Progenitor cell of endocrine pancreas (in vitro differentiated cells): Measurements from ENCODE around the gene ESR2. TPM values are rescaled to one million over a fixed set of nuclear protein-coding genes. Genes with fewer than 3 reads are reported as not detected.
A peak's percentile ranks its signal among the peaks of the same experiment; 100 is the strongest.

ENCODE experiments used
- DNase-seq: peaks from one replicate; pipeline ENCODE4 v3.0.0; 2021; ENCODE audit warnings: low spot score; ENCODE audit not compliant: unreplicated experiment
- H3K27ac Mint-ChIP-seq: 2 replicates; pipeline ENCODE4 v1.8.0; 2021; ENCODE audit warnings: mild to moderate bottlenecking, moderate library complexity, mixed read lengths
- H3K27me3 Mint-ChIP-seq: 2 replicates; pipeline ENCODE4 v1.8.0; 2021; ENCODE audit warnings: mixed read lengths
- H3K36me3 Mint-ChIP-seq: 2 replicates; pipeline ENCODE4 v1.8.0; 2022; ENCODE audit warnings: mixed read lengths; ENCODE audit not compliant: insufficient read depth
- H3K4me1 Mint-ChIP-seq: 2 replicates; pipeline ENCODE4 v1.8.0; 2021; ENCODE audit warnings: low read depth, mixed read lengths
- H3K4me3 Mint-ChIP-seq: 2 replicates; pipeline ENCODE4 v1.8.0; 2021; ENCODE audit warnings: low read depth, mild to moderate bottlenecking, moderate library complexity, mixed read lengths
- H3K9me3 Mint-ChIP-seq: 2 replicates; pipeline ENCODE4 v1.8.0; 2021; ENCODE audit warnings: low read depth, mixed read lengths
- total RNA-seq: library from RNA; stranded (reverse); gene quantifications from 2 replicates; pipeline ENCODE4 v1.2.1, GENCODE V29; 2021
- TF ChIP-seq, protein P1 (sequence below): fragments of 200-600 bp; sonication (generic); IDR thresholded peaks from one replicate; pipeline ENCODE4 v1.5.0; 2021; ENCODE audit warnings: antibody characterized with exemption, mild to moderate bottlenecking; ENCODE audit not compliant: unreplicated experiment

ESR2 gene
- total RNA-seq, 1 donor from 2014 or later: 0.29 TPM

DNA sequence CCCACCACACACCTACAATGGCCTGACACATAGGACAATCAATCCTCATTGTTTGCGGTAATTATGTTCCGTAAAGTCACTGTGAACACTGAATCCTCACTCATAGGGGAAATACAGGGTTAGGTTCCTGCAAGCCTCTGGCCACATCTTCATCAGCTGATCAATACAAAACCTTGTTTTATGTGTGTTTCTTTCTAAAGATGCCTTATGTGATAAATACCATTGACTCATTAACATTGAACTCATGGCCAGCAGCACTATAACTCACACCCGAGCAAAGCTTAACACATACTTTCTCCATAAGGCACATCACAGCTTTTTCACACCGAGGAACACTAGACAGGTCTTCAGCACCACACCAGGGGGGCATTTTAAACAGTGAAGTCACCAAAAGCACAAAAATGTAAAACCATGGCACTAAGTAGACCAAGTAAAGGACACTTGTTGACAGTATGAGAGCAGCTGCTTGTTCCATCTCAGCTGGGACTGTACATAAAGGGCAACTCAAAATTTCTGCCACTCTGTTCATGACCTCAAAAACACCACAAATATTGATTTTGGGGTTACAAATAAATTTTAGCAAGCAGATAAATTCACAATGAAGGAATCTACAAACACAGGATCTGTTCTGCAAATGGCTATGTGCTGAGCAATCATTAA, 60.5 kb downstream of the ESR2 start:
- Mint-ChIP-seq H3K4me1 (peaks cover 2% of the 10 kb centered on the region), H3K27me3 (no peaks in the 10 kb centered on the region), H3K4me3 (no peak overlapping the region), H3K36me3 (peaks cover 10% of the 10 kb centered on the region), H3K9me3 (no peaks in the 10 kb centered on the region), H3K27ac (peak overlapping the region; percentile 56)
- no peak for DNase-seq
- TF ChIP-seq, protein P1, sequence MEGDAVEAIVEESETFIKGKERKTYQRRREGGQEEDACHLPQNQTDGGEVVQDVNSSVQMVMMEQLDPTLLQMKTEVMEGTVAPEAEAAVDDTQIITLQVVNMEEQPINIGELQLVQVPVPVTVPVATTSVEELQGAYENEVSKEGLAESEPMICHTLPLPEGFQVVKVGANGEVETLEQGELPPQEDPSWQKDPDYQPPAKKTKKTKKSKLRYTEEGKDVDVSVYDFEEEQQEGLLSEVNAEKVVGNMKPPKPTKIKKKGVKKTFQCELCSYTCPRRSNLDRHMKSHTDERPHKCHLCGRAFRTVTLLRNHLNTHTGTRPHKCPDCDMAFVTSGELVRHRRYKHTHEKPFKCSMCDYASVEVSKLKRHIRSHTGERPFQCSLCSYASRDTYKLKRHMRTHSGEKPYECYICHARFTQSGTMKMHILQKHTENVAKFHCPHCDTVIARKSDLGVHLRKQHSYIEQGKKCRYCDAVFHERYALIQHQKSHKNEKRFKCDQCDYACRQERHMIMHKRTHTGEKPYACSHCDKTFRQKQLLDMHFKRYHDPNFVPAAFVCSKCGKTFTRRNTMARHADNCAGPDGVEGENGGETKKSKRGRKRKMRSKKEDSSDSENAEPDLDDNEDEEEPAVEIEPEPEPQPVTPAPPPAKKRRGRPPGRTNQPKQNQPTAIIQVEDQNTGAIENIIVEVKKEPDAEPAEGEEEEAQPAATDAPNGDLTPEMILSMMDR: no peak

DNA sequence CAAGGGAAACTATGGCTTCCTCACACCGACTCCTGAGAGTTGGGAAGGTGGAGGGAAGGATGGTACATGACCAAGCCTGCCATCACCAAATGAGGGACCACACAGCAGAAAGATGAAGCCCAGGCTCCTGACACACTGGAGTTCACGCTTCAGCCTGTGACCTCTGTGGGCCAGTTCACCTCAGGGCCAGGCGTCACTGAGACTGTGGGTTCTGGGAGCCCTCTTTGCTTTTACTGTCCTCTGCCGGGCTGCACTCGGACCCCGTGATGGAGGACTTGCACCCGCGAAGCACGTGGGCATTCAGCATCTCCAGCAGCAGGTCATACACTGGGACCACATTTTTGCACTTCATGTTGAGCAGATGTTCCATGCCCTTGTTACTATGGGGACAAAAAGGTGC, 61.2 kb downstream of the ESR2 start:
- Mint-ChIP-seq H3K4me1 (peaks cover 2% of the 10 kb centered on the region), H3K27ac (no peak overlapping the region), H3K4me3 (no peak overlapping the region), H3K36me3 (peaks cover 16% of the 10 kb centered on the region), H3K9me3 (no peaks in the 10 kb centered on the region), H3K27me3 (no peaks in the 10 kb centered on the region)
- TF ChIP-seq, protein P1: no peak
- DNase-seq: no peak

GRCh38 chr14:64232095-64232838, 61.9 kb downstream of the ESR2 start:
- TF ChIP-seq, protein P1: no peak
- H3K27me3 Mint-ChIP-seq: no peaks in the 10 kb centered on the region
- H3K27ac Mint-ChIP-seq: peak overlapping the region; percentile 39
- H3K4me1 Mint-ChIP-seq: peaks cover 2% of the 10 kb centered on the region
- no peak overlapping the region for H3K4me3 Mint-ChIP-seq
- H3K9me3 Mint-ChIP-seq: no peaks in the 10 kb centered on the region
- peaks cover 18% of the 10 kb centered on the region for H3K36me3 Mint-ChIP-seq
- no peak for DNase-seq

- TF ChIP-seq, protein P1: no peak
Observed at GRCh38 chr14:64229489-64229888, 64.7 kb downstream of the ESR2 start.

DNA sequence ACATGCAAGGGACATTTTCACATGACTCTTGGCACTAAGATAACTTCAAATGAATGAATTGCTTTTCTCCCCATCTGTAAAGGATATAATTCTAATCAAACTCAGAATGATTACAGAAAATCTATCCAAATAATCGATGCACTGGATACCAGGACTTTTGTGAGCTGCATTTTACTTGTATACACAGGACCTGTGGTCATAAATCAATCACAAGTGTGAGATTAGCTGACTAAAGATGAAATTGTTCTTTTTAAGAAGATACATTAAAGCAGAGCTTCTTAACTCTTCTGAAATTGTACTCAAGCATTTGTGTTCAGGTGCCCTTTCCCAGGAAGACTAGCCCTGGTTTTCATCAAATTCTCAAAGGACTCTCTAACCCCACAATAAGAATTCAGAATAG, 66.3 kb downstream of the ESR2 start:
- Mint-ChIP-seq H3K27ac (peak overlapping the region; percentile 63), H3K9me3 (no peaks in the 10 kb centered on the region), H3K36me3 (peaks cover 33% of the 10 kb centered on the region), H3K27me3 (no peaks in the 10 kb centered on the region), H3K4me3 (no peak overlapping the region), H3K4me1 (no peaks in the 10 kb centered on the region)
- TF ChIP-seq, protein P1: no peak
- DNase-seq: no peak

More at GRCh38 chr14:64229489-64229888, 64.7 kb downstream of the ESR2 start:
- Mint-ChIP-seq H3K4me3 (no peak overlapping the region), H3K36me3 (peaks cover 24% of the 10 kb centered on the region), H3K4me1 (peaks cover 2% of the 10 kb centered on the region), H3K27me3 (no peaks in the 10 kb centered on the region), H3K27ac (no peak overlapping the region), H3K9me3 (no peaks in the 10 kb centered on the region)
- DNase-seq: no peak
